Measurements from ENCODE around the gene SOS2.
"Not testable (repeated sequence)": the region's sequence is repeated elsewhere in the genome, so short reads cannot be mapped to it uniquely, and the experiment has no call there.

SOS2 gene

GRCh38 chr14:50225067-50225973 lies 6.1 kb downstream of the SOS2 start:
- DNase-seq = no peak

DNA sequence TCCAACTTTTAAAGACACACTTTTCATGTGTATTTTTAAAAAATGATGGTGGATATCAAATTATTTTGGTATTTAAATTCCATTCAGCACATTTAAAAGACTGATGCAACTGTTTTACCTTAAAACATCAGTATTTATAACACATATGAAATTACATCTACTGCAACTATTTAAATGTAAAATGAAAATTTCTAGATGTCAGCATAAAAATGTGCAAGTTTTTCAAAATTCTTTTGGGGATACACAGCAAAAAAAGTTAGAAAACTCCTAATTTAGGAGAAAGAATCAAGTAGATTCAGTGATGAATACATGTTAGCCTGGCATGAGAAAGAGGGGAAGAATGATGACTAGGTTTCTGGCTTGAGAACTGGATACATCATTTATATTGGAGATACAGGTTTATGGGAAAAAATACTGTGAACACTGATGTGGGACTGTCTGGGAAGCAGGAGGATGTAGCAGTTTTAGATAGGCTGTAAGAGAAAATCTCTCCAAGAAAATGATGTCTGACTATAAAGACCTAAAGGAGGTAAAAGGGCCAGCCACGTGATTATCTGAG lies 9.2 kb downstream of the SOS2 start:
- DNase-seq = no peak

DNA sequence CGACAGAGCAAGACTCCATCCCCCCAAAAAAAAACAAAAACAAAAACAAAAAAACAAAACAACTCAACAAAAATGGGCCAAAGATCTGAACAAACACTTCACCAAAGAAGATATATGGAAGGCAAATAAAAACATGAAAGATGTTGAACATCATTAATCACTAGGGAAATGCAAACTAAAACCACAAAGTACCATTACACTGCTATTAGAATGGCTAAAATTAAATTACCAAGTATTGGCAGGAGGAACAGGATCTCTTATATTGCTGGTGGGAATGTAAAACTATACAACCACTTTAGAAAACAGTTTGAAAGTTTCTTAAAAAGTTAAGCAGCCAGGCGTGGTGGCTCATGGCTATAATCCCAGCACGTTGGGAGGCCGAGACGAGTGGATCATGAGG lies 12.9 kb downstream of the SOS2 start:
- DNase-seq = no peak

DNA sequence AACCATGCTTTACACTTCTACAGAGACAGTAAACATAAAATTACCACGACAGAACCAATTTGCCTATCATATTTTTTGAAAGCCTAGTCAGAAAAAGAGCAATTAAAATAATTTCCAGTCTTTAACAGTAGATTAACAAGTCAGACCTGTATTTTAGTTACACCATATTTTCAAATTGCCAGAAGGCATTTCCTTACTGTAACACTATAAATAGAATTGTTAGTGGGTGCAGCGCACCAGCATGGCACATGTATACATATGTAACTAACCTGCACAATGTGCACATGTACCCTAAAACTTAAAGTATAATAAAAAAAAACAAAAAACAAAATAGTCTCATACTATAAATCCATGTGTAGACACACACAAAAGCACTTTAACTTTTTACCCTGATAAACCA lies 16.0 kb downstream of the SOS2 start:
- no peak for DNase-seq

- no peak for DNase-seq
Measured at GRCh38 chr14:50213795-50214194, 17.6 kb downstream of the SOS2 start.

DNA sequence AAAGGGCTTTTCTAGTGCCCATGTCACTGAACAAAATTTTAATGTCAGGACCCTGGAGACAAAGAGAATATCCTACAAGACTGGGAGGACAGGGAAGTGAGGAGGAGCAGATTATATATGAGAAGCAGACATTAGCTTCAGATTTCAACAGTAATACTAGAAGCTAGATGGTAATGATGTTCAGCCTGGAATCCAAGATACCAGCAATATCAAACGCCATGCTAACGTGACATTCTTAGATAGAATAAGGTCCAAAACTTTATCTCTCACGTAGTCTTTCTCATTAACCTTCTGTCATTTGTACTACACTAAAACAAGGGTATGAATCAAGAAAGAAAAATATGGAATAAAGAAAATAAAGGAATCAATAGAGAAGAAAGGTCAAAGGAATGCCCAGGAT lies 18.7 kb downstream of the SOS2 start:
- no peak for DNase-seq

- no peak for DNase-seq
Measured at GRCh38 chr14:50210074-50210473, 21.3 kb downstream of the SOS2 start.

DNA sequence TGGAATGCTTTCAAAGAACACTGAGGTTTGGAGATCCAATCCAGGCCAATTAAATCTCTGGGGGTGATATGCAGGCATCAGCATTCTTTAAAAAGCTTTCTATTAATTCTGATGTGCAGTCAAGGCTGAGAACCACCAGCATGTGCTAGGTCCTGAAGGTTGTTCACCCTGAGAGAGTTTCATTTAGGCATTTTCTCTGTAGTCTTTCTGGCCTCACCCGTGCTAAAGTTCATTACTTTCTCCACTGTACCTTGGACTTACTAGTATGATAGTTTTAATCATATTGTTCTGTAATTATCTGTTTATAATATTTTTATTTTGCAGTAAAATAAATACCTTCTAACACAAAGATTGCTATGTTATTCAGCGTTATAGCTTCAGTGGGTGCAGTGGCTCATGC lies 32.9 kb downstream of the SOS2 start:
- no peak for DNase-seq

- no peak for DNase-seq
Measured at GRCh38 chr14:50191499-50191898, 39.9 kb downstream of the SOS2 start.

DNA sequence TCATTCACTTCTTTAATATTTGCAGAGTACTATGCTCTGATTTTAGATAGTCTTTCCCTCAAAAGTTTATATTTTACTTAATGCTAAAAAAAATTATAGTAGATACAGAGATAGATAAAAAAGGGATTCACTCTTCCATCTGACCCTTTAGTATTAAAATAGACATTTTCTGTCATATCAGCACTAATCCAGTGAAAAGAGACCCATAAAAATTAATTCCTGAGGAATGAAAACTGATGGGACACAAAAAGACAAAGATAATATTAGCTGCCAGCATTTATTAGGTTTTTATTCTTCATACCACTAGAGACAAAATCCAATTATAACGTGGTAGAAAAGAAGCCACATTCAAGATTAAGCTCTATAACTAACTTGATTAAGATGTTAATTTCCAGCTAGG lies 45.3 kb downstream of the SOS2 start:
- no peak for DNase-seq

- no peak for DNase-seq
Measured at GRCh38 chr14:50173891-50174290, 57.5 kb downstream of the SOS2 start.

DNA sequence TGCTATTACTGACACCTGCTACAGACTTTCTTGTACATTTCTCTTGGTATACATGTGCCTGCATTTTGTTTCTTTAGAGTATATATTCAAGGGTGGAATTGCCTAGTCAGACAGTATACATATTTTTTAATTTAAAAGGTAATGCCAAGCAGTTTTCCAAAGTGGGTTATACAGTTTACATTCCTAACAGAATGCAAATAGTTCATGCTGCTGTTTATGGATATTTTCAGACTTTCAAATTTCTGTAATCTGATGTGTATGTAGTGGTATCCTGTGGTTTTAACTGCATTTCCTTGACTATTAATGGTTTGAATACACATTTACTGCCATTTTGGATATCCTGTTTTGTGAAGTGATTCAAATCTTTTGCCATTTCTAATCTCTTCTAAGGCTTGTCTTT lies 59.5 kb downstream of the SOS2 start:
- DNase-seq = no peak

DNA sequence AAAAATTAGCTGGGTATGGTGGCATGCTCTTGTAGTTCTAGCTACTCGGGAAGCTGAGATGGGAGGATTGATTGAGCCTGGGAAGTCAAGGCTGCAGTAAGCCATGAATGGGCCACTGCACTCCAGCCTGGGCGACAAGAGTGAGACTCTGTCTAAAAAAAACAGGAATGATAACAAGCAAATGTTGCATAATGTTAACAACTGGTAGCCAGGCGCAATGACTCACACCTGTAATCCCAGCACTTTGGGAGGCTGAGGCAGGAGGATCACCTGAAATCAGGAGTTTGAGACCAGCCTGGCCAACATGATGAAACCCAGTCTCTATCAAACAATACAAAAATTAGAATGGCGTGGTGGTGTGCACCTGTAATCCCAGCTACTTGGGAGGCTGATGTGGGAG lies 64.0 kb downstream of the SOS2 start:
- DNase-seq = not testable (repeated sequence)

- no peak for DNase-seq
Measured at GRCh38 chr14:50156111-50156510, 75.3 kb downstream of the SOS2 start.

GRCh38 chr14:50148799-50149198 lies 82.6 kb downstream of the SOS2 start:
- DNase-seq = no peak

GRCh38 chr14:50139192-50139591 lies 92.2 kb downstream of the SOS2 start:
- DNase-seq = no peak

DNA sequence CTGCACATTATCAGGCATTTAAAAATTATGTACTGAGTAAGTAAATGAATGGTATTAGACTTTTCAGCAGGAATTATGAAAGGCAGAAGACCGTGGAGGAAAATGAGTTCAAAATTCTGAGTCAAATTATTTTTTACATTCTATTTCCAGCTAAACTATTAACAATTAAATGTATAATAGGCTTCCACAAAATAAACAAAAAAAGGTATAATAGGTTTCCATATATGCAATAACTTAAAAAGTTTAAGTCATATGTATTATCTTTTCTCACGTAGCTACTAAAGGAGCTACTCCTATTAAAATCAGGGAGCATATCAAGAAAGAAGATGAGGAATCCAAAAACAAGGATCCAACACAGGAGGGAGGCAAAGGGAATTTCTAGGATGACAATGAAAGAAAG lies 103.6 kb downstream of the SOS2 start:
- no peak for DNase-seq

GRCh38 chr14:50123062-50123461 lies 108.3 kb downstream of the SOS2 start:
- no peak for DNase-seq

DNA sequence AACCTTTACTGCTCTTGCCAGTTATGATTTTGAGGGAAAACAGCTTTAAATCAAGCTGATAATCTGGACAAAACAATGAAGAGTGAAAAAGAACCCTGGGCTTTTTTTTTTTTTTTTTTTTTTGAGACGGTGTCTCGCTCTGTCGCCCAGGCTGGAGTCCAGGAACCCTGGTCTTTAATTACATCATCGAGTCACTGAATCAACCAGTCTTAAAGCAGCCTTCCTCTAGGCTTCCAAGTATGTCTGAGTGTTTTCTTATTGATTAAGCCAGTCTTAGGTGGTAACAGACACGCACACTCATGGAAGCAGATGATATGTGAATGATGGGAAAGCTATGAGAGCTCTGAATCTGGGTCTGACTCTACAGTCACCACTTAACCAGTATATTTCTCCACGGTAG lies 109.1 kb downstream of the SOS2 start:
- DNase-seq = no peak

GRCh38 chr14:50121486-50121885 lies 109.9 kb downstream of the SOS2 start:
- DNase-seq = no peak

- no peak for DNase-seq
Measured at GRCh38 chr14:50117456-50117855, 113.9 kb downstream of the SOS2 start.

GRCh38 chr14:50116966-50117365 lies 114.4 kb downstream of the SOS2 start:
- DNase-seq = no peak

DNA sequence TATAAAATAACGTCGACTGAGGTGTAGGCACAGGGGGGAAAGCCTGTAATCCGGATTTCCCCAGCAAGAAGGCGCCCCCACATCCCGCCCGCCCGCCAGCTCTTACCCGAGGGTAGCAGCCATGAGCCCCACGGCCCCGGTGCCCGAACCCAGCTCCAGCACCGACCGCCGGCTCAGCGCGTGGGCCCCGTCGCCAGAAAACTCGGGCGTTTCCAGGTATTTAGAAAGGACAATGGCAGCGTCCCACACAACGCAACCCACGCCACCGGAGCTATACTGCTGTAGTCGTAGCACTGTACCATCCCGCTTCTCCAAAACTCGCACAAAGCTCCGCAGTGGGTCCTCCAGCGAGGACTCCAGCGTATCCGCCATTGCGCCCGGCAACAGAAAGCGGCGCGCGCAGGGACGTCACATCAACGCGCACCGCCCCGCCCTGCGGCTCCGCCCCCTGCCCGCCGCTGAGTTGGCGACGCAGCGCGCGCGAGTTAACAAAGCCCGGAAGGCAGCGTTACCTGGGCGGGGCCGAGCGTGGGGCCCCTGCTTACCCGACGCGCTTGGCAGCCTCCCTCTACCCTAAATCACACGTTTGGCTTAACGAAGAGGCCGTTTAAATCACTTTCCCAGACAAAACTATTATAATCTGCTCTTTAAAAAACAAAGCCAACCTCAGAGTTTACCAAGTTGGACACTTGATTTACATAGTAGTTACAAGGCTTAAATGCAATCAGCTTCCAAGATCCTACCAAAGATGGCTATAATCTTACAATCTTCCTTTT lies 115.0 kb downstream of the SOS2 start, which contains the start of gene VCPKMT:
VCPKMT (minus strand) TSS at position 392 of the 776 bp plus-strand sequence; CDS start at position 372, 20 bp downstream.
- peak; percentile 98 for DNase-seq

All from activated T-cell treated with anti-CD3 and anti-CD28 coated beads, Interleukin-2, amount 50 U/mL, for 48 hours (primary cell).